NT2/D1 (cell line): ENCODE data around the gene BANP.

Source experiments
- SUZ12 ChIP-seq: IDR thresholded peaks from 2 replicates; pipeline ENCODE4 v1.6.1; 2011; ENCODE audit not compliant: insufficient read length, insufficient read depth; ENCODE audit errors: extremely low read depth
- YY1 ChIP-seq: IDR thresholded peaks from 2 replicates; pipeline ENCODE4 v1.6.1; 2011; ENCODE audit not compliant: insufficient read length, insufficient read depth

DNA sequence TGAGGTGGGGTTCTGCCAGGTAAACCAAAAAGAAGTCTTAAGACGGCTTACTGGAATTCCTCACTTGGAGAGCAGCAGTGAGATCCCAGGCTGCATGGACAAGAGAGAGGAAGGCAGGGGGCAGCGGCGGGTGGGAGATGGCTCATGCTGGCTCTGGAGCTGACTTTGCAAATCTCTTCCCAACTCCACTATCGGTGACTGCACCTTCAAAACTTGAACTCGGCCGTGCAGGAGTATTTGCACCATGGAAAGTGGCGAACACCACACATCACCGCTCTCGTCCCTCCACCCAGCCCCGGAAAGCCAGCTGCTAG is 31.6 kb upstream of the BANP start:
- TF ChIP-seq YY1 (no peak), SUZ12 (no peak)
